CD4-positive, CD25-positive, alpha-beta regulatory T cell (primary cell): ENCODE results near the gene EPHA8. TPM values are rescaled to one million over a fixed set of nuclear protein-coding genes. Genes with fewer than 3 reads are reported as not detected.

ENCODE experiments used
- ATAC-seq, 2 donors: fragments of 150-1000 bp; cut with Tn5 transposase; one replicate each; pipeline ENCODE4 v1.10.0; 2021; ENCODE audit warnings: low read depth in 2 of 2, moderate number of reproducible peaks in 2 of 2, moderate library complexity in 1 of 2
- DNase-seq, 3 donors: peaks; one replicate each; pipeline versions ENCODE4 v3.0.0 to v3.0.0-alpha.2; 2012 to 2022; ENCODE audit warnings: mixed read lengths in 1 of 3
- H3K27ac ChIP-seq: one replicate; pipeline ENCODE4 v1.7.0; 2013; ENCODE audit warnings: mild to moderate bottlenecking, low read length; ENCODE audit not compliant: insufficient read depth, poor library complexity, severe bottlenecking
- H3K27me3 ChIP-seq: one replicate; pipeline ENCODE4 v1.7.0; 2013; ENCODE audit warnings: low read length; ENCODE audit not compliant: control insufficient read depth, insufficient read depth
- H3K36me3 ChIP-seq: one replicate; pipeline ENCODE4 v1.7.0; 2013; ENCODE audit warnings: mild to moderate bottlenecking, low read length, moderate library complexity; ENCODE audit not compliant: control insufficient read depth, insufficient read depth
- H3K4me1 ChIP-seq: 2 replicates; pipeline ENCODE4 v1.7.0; 2013; ENCODE audit warnings: mild to moderate bottlenecking, low read length; ENCODE audit not compliant: insufficient read depth, control insufficient read depth, poor library complexity, severe bottlenecking
- H3K4me3 ChIP-seq: one replicate; pipeline ENCODE4 v1.7.0; 2013; ENCODE audit warnings: low read depth, mild to moderate bottlenecking, low read length, moderate library complexity
- H3K9me3 ChIP-seq, 2 experiments: 1 replicate in 1 of 2; 2 replicates in 1 of 2; pipeline ENCODE4 v1.7.0; 2013; ENCODE audit warnings: low read length in 2 of 2, mild to moderate bottlenecking in 1 of 2, moderate library complexity in 1 of 2; ENCODE audit not compliant: control insufficient read depth in 2 of 2
- H3K27ac Mint-ChIP-seq, 3 donors: one replicate each; pipeline ENCODE4 v1.8.0; 2020 to 2022; ENCODE audit warnings: mild to moderate bottlenecking in 3 of 3, mixed read lengths in 3 of 3, moderate library complexity in 2 of 3
- H3K27me3 Mint-ChIP-seq: one replicate; pipeline ENCODE4 v1.8.0; 2022; ENCODE audit warnings: mild to moderate bottlenecking, mixed read lengths
- H3K36me3 Mint-ChIP-seq: one replicate; pipeline ENCODE4 v1.8.0; 2020; ENCODE audit warnings: mixed read lengths
- H3K4me1 Mint-ChIP-seq, 4 donors: one replicate each; pipeline ENCODE4 v1.8.0; 2020 to 2022; ENCODE audit warnings: mixed read lengths in 4 of 4, mild to moderate bottlenecking in 1 of 4
- H3K4me3 Mint-ChIP-seq, 4 donors: one replicate each; pipeline ENCODE4 v1.8.0; 2020 to 2022; ENCODE audit warnings: mild to moderate bottlenecking in 4 of 4, mixed read lengths in 4 of 4, moderate library complexity in 3 of 4
- H3K9me3 Mint-ChIP-seq, 7 donors: one replicate each; pipeline ENCODE4 v1.8.0; 2020 to 2022; ENCODE audit warnings: mixed read lengths in 7 of 7, mild to moderate bottlenecking in 3 of 7, moderate library complexity in 2 of 7
- polyA plus RNA-seq, 4 donors: library from polyadenylated mRNA; unstranded; fragments of 300-500 nt; fragmentation: Illumina TruSeq; gene quantifications; one replicate each; pipeline ENCODE4 v1.2.3, GENCODE V29; 2021
- total RNA-seq: library from RNA; stranded (reverse); gene quantifications from one replicate; pipeline ENCODE4 v1.2.3, GENCODE V29; 2022

EPHA8 gene
- total and polyA plus RNA-seq, 5 donors from 2014 or later = not detected

- Mint-ChIP-seq H3K9me3 (peaks cover 0 to 2% (median 0%) of the 10 kb centered on the region in 7 donors), H3K27me3 (no peaks in the 10 kb centered on the region), H3K4me3 (peak overlapping the region in 1 of 4 donors; percentile 13), H3K4me1 (peaks cover 0 to 10% (median 3%) of the 10 kb centered on the region in 4 donors), H3K36me3 (peaks cover 15% of the 10 kb centered on the region), H3K27ac (peak overlapping the region in 1 of 3 donors; percentile 76)
- no peaks in the 10 kb centered on the region for H3K9me3 ChIP-seq
- peaks cover 4% of the 10 kb centered on the region for H3K36me3 ChIP-seq
- no peaks in the 10 kb centered on the region for H3K27me3 ChIP-seq
- no peak overlapping the region for H3K4me3 ChIP-seq
- no peak overlapping the region for H3K27ac ChIP-seq
- no peak for DNase-seq
- ATAC-seq = no peak
- no peaks in the 10 kb centered on the region for H3K4me1 ChIP-seq
Observed at GRCh38 chr1:22537441-22538139, 25.7 kb upstream of the EPHA8 start.

GRCh38 chr1:22539510-22540118 is 23.7 kb upstream of the EPHA8 start:
- H3K36me3 Mint-ChIP-seq = peaks cover 9% of the 10 kb centered on the region
- peaks cover 0 to 10% (median 3%) of the 10 kb centered on the region in 4 donors for H3K4me1 Mint-ChIP-seq
- no peak overlapping the region for H3K4me3 ChIP-seq
- H3K4me1 ChIP-seq = no peaks in the 10 kb centered on the region
- H3K27ac Mint-ChIP-seq = peak overlapping the region in 1 of 3 donors; percentile 45
- no peaks in the 10 kb centered on the region for H3K9me3 ChIP-seq
- H3K4me3 Mint-ChIP-seq = peak overlapping the region in 1 of 4 donors; percentile 43
- H3K36me3 ChIP-seq = no peaks in the 10 kb centered on the region
- H3K27ac ChIP-seq = no peak overlapping the region
- ATAC-seq (no peak), DNase-seq (no peak)
- H3K27me3 Mint-ChIP-seq = no peaks in the 10 kb centered on the region
- no peaks in the 10 kb centered on the region for H3K27me3 ChIP-seq
- H3K9me3 Mint-ChIP-seq = peaks cover 0 to 2% (median 0%) of the 10 kb centered on the region in 7 donors

GRCh38 chr1:22540337-22540736 is 23.0 kb upstream of the EPHA8 start:
- no peaks in the 10 kb centered on the region for H3K9me3 ChIP-seq
- Mint-ChIP-seq H3K4me1 (peaks cover 0 to 10% (median 3%) of the 10 kb centered on the region in 4 donors), H3K4me3 (no peak overlapping the region), H3K27me3 (no peaks in the 10 kb centered on the region), H3K36me3 (peaks cover 9% of the 10 kb centered on the region), H3K9me3 (peaks cover 0 to 2% (median 0%) of the 10 kb centered on the region in 7 donors), H3K27ac (no peak overlapping the region)
- H3K4me1 ChIP-seq = no peaks in the 10 kb centered on the region
- H3K4me3 ChIP-seq = no peak overlapping the region
- no peaks in the 10 kb centered on the region for H3K36me3 ChIP-seq
- no peak for DNase-seq
- ATAC-seq = no peak
- H3K27ac ChIP-seq = no peak overlapping the region
- no peaks in the 10 kb centered on the region for H3K27me3 ChIP-seq

- no peaks in the 10 kb centered on the region for H3K9me3 ChIP-seq
- Mint-ChIP-seq H3K4me3 (no peak overlapping the region), H3K9me3 (no peaks in the 10 kb centered on the region), H3K4me1 (peaks cover 0 to 10% (median 2%) of the 10 kb centered on the region in 4 donors), H3K27me3 (peaks cover under 1% of the 10 kb centered on the region), H3K27ac (no peak overlapping the region), H3K36me3 (no peaks in the 10 kb centered on the region)
- no peaks in the 10 kb centered on the region for H3K27me3 ChIP-seq
- no peak overlapping the region for H3K27ac ChIP-seq
- H3K4me1 ChIP-seq = no peaks in the 10 kb centered on the region
- no peaks in the 10 kb centered on the region for H3K36me3 ChIP-seq
- no peak overlapping the region for H3K4me3 ChIP-seq
- ATAC-seq (no peak), DNase-seq (no peak)
Observed at GRCh38 chr1:22542886-22543285, 20.4 kb upstream of the EPHA8 start.

- no peak overlapping the region for H3K4me3 Mint-ChIP-seq
- no peak overlapping the region for H3K27ac Mint-ChIP-seq
- H3K4me1 ChIP-seq = no peaks in the 10 kb centered on the region
- no peaks in the 10 kb centered on the region for H3K36me3 ChIP-seq
- no peaks in the 10 kb centered on the region for H3K9me3 Mint-ChIP-seq
- H3K4me3 ChIP-seq = no peak overlapping the region
- no peaks in the 10 kb centered on the region for H3K27me3 ChIP-seq
- no peaks in the 10 kb centered on the region for H3K9me3 ChIP-seq
- no peak overlapping the region for H3K27ac ChIP-seq
- no peak for ATAC-seq
- no peaks in the 10 kb centered on the region for H3K36me3 Mint-ChIP-seq
- no peak for DNase-seq
- H3K27me3 Mint-ChIP-seq = peaks cover 7% of the 10 kb centered on the region
- peaks cover 0 to 8% (median 0%) of the 10 kb centered on the region in 4 donors for H3K4me1 Mint-ChIP-seq
Observed at GRCh38 chr1:22543679-22544078, 19.6 kb upstream of the EPHA8 start.

- no peaks in the 10 kb centered on the region for H3K9me3 Mint-ChIP-seq
- Histone ChIP-seq H3K9me3 (no peaks in the 10 kb centered on the region), H3K27ac (no peak overlapping the region), H3K36me3 (no peaks in the 10 kb centered on the region), H3K4me3 (no peak overlapping the region), H3K27me3 (no peaks in the 10 kb centered on the region), H3K4me1 (no peaks in the 10 kb centered on the region)
- no peak for DNase-seq
- H3K27me3 Mint-ChIP-seq = peaks cover 12% of the 10 kb centered on the region
- no peak for ATAC-seq
- no peaks in the 10 kb centered on the region for H3K36me3 Mint-ChIP-seq
- no peak overlapping the region for H3K27ac Mint-ChIP-seq
- peaks cover 0 to 1% (median 0%) of the 10 kb centered on the region in 4 donors for H3K4me1 Mint-ChIP-seq
- no peak overlapping the region for H3K4me3 Mint-ChIP-seq
Observed at GRCh38 chr1:22544606-22545005, 18.7 kb upstream of the EPHA8 start.

- no peaks in the 10 kb centered on the region for H3K9me3 ChIP-seq
- Mint-ChIP-seq H3K9me3 (no peaks in the 10 kb centered on the region), H3K27me3 (peaks cover 14% of the 10 kb centered on the region), H3K36me3 (no peaks in the 10 kb centered on the region), H3K4me3 (no peak overlapping the region), H3K27ac (no peak overlapping the region), H3K4me1 (no peaks in the 10 kb centered on the region)
- H3K27me3 ChIP-seq = no peaks in the 10 kb centered on the region
- no peak for ATAC-seq
- H3K27ac ChIP-seq = no peak overlapping the region
- no peaks in the 10 kb centered on the region for H3K4me1 ChIP-seq
- no peak for DNase-seq
- no peak overlapping the region for H3K4me3 ChIP-seq
- no peaks in the 10 kb centered on the region for H3K36me3 ChIP-seq
Observed at GRCh38 chr1:22545141-22545540, 18.1 kb upstream of the EPHA8 start.
